Epithelial cell of umbilical artery (primary cell): ENCODE measurements around the gene PAPOLG. TPM values are rescaled to one million over a fixed set of nuclear protein-coding genes. Genes with fewer than 3 reads are reported as not detected.

Source experiments
- total RNA-seq: library from RNA; depleted of rRNA; stranded (reverse); fragments of >200 nt; gene quantifications from 2 replicates; pipeline ENCODE4 v1.2.3, GENCODE V29; 2014

PAPOLG gene
- total RNA-seq = 10.1 and 15.0 TPM in 2 replicates

GRCh38 chr2:60756097-60757087 lies at the start of gene PAPOLG:
Gene PAPOLG (plus strand): TSS chr2:60756268. CDS start chr2:60756479, 211 bp downstream.

Other genes starting within 250 kb of the PAPOLG start
- under 0.01 TPM in 2 replicates for gene BCL11A, start 202.6 kb upstream of the PAPOLG start, total RNA-seq
- gene REL, start 125.3 kb downstream of the PAPOLG start, total RNA-seq = 3.6 and 7.6 TPM in 2 replicates